HL-60 (cell line): ENCODE measurements around the gene TRAFD1.

ENCODE experiments used
- DNase-seq, 2 experiments: peaks; one replicate each; pipeline ENCODE4 v3.0.0-alpha.2; 2010 to 2020; ENCODE audit warnings: low read depth in 1 of 2, low spot score in 1 of 2
- H3K27ac ChIP-seq: fragments of 250-450 bp; sonication (Bioruptor Pico); replicated peaks from 2 replicates; pipeline ENCODE4 v1.5.1; 2020; ENCODE audit warnings: mild to moderate bottlenecking, moderate library complexity
- H3K27me3 ChIP-seq: fragments of 250-450 bp; sonication (Bioruptor Pico); 2 replicates; pipeline ENCODE4 v1.5.1; 2021; ENCODE audit warnings: mild to moderate bottlenecking, moderate library complexity; ENCODE audit not compliant: insufficient read depth, poor library complexity, severe bottlenecking
- H3K4me3 ChIP-seq: replicated peaks from 2 replicates; pipeline ENCODE4 v1.5.1; 2011; ENCODE audit warnings: mild to moderate bottlenecking, control low read depth, low read length; ENCODE audit not compliant: insufficient read depth
- GABPA ChIP-seq: IDR thresholded peaks from 2 replicates; pipeline ENCODE4 v1.6.1; 2012; ENCODE audit warnings: low read depth
- POLR2AphosphoS5 ChIP-seq: IDR thresholded peaks from 2 replicates; pipeline ENCODE4 v1.6.1; 2012; ENCODE audit warnings: low read depth
- REST ChIP-seq: IDR thresholded peaks from 2 replicates; pipeline ENCODE4 v1.6.1; 2012; ENCODE audit warnings: low read depth; ENCODE audit not compliant: insufficient replicate concordance
- SPI1 ChIP-seq: IDR thresholded peaks from 2 replicates; pipeline ENCODE4 v1.6.1; 2012; ENCODE audit warnings: low read depth, mild to moderate bottlenecking, borderline replicate concordance
- long read RNA-seq: library from polyadenylated mRNA; unstranded; transcript quantifications from one replicate; pipeline ENCODE4 v2.0.0, GENCODE V29; 2020
- TF ChIP-seq, protein P1 (sequence below): IDR thresholded peaks from one replicate; pipeline ENCODE4 v1.5.1; 2011; ENCODE audit warnings: low read length, control low read depth, inconsistent platforms; ENCODE audit not compliant: insufficient read depth

Gene TRAFD1, protein sequence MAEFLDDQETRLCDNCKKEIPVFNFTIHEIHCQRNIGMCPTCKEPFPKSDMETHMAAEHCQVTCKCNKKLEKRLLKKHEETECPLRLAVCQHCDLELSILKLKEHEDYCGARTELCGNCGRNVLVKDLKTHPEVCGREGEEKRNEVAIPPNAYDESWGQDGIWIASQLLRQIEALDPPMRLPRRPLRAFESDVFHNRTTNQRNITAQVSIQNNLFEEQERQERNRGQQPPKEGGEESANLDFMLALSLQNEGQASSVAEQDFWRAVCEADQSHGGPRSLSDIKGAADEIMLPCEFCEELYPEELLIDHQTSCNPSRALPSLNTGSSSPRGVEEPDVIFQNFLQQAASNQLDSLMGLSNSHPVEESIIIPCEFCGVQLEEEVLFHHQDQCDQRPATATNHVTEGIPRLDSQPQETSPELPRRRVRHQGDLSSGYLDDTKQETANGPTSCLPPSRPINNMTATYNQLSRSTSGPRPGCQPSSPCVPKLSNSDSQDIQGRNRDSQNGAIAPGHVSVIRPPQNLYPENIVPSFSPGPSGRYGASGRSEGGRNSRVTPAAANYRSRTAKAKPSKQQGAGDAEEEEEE
- long read RNA-seq, transcript TRAFD1-201 (12 exons, 3,178 nt) = minor isoform, 9 of 174 reads
- long read RNA-seq, transcript TRAFD1-202 (12 exons, 2,697 nt) = major isoform, 131 of 174 reads
- long read RNA-seq, partial matches to known transcripts = 15 of 174 reads
- long read RNA-seq, other reads (novel, unspliced or antisense) = 19 of 174 reads

- peak; percentile 94 to 98 for DNase-seq
- H3K27ac ChIP-seq = peak within 1 kb of the TSS; percentile 75
- no peaks in the 10 kb centered on the region for H3K27me3 ChIP-seq
- peak within 1 kb of the TSS; percentile 71 for H3K4me3 ChIP-seq
- TF ChIP-seq POLR2AphosphoS5 (peak; percentile 85), GABPA (peak; percentile 69), SPI1 (peak; percentile 71), REST (no peak)
- TF ChIP-seq, protein P1, sequence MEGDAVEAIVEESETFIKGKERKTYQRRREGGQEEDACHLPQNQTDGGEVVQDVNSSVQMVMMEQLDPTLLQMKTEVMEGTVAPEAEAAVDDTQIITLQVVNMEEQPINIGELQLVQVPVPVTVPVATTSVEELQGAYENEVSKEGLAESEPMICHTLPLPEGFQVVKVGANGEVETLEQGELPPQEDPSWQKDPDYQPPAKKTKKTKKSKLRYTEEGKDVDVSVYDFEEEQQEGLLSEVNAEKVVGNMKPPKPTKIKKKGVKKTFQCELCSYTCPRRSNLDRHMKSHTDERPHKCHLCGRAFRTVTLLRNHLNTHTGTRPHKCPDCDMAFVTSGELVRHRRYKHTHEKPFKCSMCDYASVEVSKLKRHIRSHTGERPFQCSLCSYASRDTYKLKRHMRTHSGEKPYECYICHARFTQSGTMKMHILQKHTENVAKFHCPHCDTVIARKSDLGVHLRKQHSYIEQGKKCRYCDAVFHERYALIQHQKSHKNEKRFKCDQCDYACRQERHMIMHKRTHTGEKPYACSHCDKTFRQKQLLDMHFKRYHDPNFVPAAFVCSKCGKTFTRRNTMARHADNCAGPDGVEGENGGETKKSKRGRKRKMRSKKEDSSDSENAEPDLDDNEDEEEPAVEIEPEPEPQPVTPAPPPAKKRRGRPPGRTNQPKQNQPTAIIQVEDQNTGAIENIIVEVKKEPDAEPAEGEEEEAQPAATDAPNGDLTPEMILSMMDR = no peak
These were observed at the start of gene TRAFD1 for GRCh38 chr12:112125250-112125999. TSS of gene TRAFD1 (plus strand) at chr12:112125560. CDS start at chr12:112130523, 4,963 bp downstream.

DNA sequence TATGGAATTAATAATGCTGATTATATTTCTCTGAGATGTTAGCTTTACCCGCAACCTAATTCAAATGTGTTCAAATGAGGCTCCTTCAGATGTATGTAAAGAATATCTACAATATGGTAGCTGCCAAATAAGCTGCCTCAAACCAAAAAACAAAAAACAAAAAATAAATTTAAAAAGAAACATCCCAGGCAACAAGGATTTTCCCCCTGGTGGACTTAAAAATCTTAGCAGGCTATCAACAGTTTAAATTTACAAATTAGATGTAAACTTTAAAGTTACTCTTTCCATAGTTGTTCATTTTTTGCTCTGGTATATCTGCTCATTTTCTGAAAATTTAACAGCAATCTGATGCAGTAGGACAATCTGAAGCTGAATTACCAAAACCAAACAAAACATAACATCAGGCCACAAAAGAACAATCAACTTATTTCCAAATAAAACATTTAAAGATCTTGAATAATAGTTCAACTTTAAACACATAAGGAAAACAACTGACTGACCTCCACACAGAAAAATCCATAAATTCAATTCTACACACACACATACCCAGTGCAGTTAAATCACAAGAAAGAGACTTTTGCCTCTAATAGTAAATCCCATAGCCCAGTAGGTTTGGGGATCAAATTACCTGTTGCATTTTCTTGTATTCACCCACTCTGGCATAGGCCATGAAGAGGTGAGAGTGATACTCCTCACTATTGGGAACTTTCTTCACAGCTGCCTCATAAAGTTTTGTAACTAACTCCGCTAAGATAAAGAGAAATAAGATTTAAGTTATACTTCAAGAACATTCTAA lies 38.1 kb upstream of the TRAFD1 start:
- no peaks in the 10 kb centered on the region for H3K27me3 ChIP-seq
- DNase-seq = no peak
- no peak overlapping the region for H3K27ac ChIP-seq
- TF ChIP-seq, protein P1 = no peak
- TF ChIP-seq REST (no peak), SPI1 (no peak), GABPA (no peak), POLR2AphosphoS5 (no peak)
- H3K4me3 ChIP-seq = no peak overlapping the region

DNA sequence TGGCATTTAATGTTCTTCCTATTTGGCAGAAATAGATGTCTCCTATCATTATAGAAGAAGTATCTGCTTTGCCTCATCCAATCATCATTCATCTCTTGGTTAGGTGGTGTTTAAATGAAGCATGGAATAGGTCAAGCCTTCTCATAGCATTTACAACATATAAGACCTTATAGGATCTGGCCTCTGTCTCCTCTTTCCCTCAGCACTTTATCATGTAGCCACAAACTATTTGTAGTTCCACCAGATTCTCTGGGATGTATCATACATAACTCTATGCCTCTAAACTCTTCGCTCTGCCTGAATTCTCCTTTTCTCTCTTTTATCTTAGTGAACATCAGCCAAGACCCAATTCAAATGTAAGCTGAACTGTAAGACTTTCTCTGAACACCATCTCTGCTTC lies 37.5 kb upstream of the TRAFD1 start:
- Histone ChIP-seq H3K27me3 (no peaks in the 10 kb centered on the region), H3K27ac (no peak overlapping the region), H3K4me3 (no peak overlapping the region)
- TF ChIP-seq POLR2AphosphoS5 = no peak
- TF ChIP-seq GABPA = no peak
- DNase-seq = no peak
